HEK293 (cell line): Measurements from ENCODE around the gene DGKZ.
A peak's percentile ranks its signal among the peaks of the same experiment; 100 is the strongest.

Experiments
- CTCF ChIA-PET: fragments of 350-600 bp; formaldehyde crosslinking; extraction: SDS; loops from one replicate; lab custom pipeline; 2021; ENCODE audit warnings: antibody characterized with exemption; lab: Yijun Ruan, JAX
- POLR2A ChIA-PET: fragments of 300-600 bp; formaldehyde crosslinking; extraction: SDS; loops from one replicate; lab custom pipeline; 2020; ENCODE audit warnings: antibody characterized with exemption, inconsistent platforms; lab: Yijun Ruan, JAX
- H3K27ac ChIP-seq: fragments of 200-500 bp; sonication (Bioruptor generic); 2 replicates; pipeline ENCODE4 v1.5.1; 2014; ENCODE audit warnings: low read depth, low read length, control low read depth, inconsistent platforms; ENCODE audit errors: extremely low read depth
- H3K36me3 ChIP-seq, 2 experiments: fragments of 200-500 bp in 1 of 2; sonication (Bioruptor generic) in 1 of 2; 1 replicate in 1 of 2; 2 replicates in 1 of 2; pipeline ENCODE4 v1.5.1; 2014 to 2017; ENCODE audit warnings: inconsistent platforms in 2 of 2, low read length in 2 of 2; ENCODE audit not compliant: control insufficient read depth in 2 of 2, insufficient read depth in 1 of 2
- H3K4me1 ChIP-seq: fragments of 200-500 bp; sonication (Bioruptor generic); 2 replicates; pipeline ENCODE4 v1.5.1; 2014; ENCODE audit warnings: mild to moderate bottlenecking, low read length, inconsistent platforms; ENCODE audit not compliant: control insufficient read depth, insufficient read depth
- H3K4me3 ChIP-seq: 2 replicates; pipeline ENCODE4 v1.5.1; 2011; ENCODE audit warnings: low read depth, mild to moderate bottlenecking, control low read depth, low read length, moderate library complexity
- H3K9me3 ChIP-seq: fragments of 200-500 bp; sonication (Bioruptor generic); 2 replicates; pipeline ENCODE4 v1.5.1; 2014; ENCODE audit warnings: low read depth, low read length, inconsistent platforms; ENCODE audit not compliant: control insufficient read depth, insufficient read depth
- BCL11A ChIP-seq: fragments of 450-650 bp; formaldehyde crosslinking; IDR thresholded peaks from 2 replicates; pipeline ENCODE4 v1.5.1; 2016; ENCODE audit warnings: low read depth, missing biosample characterization, missing genetic modification characterization
- SCRT2 ChIP-seq: fragments of 450-650 bp; formaldehyde crosslinking; IDR thresholded peaks from 2 replicates; pipeline ENCODE4 v1.5.1; 2016; ENCODE audit warnings: missing biosample characterization, missing genetic modification characterization
- ZFP3 ChIP-seq: fragments of 450-650 bp; formaldehyde crosslinking; IDR thresholded peaks from 2 replicates; pipeline ENCODE4 v1.5.1; 2016; ENCODE audit warnings: low read depth, missing biosample characterization, missing genetic modification characterization
- ZFP41 ChIP-seq: fragments of 450-650 bp; formaldehyde crosslinking; IDR thresholded peaks from 2 replicates; pipeline ENCODE4 v1.5.1; 2016; ENCODE audit warnings: missing biosample characterization, missing genetic modification characterization, borderline replicate concordance
- ZNF211 ChIP-seq: fragments of 450-650 bp; formaldehyde crosslinking; IDR thresholded peaks from 2 replicates; pipeline ENCODE4 v1.5.1; 2016; ENCODE audit warnings: low read depth, missing biosample characterization, missing genetic modification characterization
- ZNF274 ChIP-seq, 2 experiments: fragments of 200-500 bp in 1 of 2; fragments of 450-650 bp in 1 of 2; sonication (Bioruptor generic) in 1 of 2; formaldehyde crosslinking in 1 of 2; IDR thresholded peaks; 2 replicates each; pipeline versions ENCODE4 v1.5.1 to v1.6.1; 2014 to 2016; ENCODE audit warnings: borderline replicate concordance in 1 of 2, inconsistent platforms in 1 of 2, low read length in 1 of 2, missing biosample characterization in 1 of 2, missing genetic modification characterization in 1 of 2
- ZNF394 ChIP-seq: fragments of 450-650 bp; formaldehyde crosslinking; IDR thresholded peaks from 2 replicates; pipeline ENCODE4 v1.5.1; 2016; ENCODE audit warnings: missing biosample characterization, missing genetic modification characterization, mild to moderate bottlenecking, moderate library complexity, borderline replicate concordance
- ZNF488 ChIP-seq: fragments of 450-650 bp; formaldehyde crosslinking; IDR thresholded peaks from 2 replicates; pipeline ENCODE4 v1.5.1; 2016; ENCODE audit warnings: missing biosample characterization, missing genetic modification characterization
- ZNF501 ChIP-seq: fragments of 450-650 bp; formaldehyde crosslinking; IDR thresholded peaks from 2 replicates; pipeline ENCODE4 v1.5.1; 2016; ENCODE audit warnings: missing biosample characterization, missing genetic modification characterization
- ZNF561 ChIP-seq: fragments of 450-650 bp; IDR thresholded peaks from 2 replicates; pipeline ENCODE4 v1.5.1; 2018; ENCODE audit warnings: missing biosample characterization, missing genetic modification characterization, borderline replicate concordance
- ZNF600 ChIP-seq: fragments of 450-650 bp; formaldehyde crosslinking; IDR thresholded peaks from 2 replicates; pipeline ENCODE4 v1.5.1; 2016; ENCODE audit warnings: missing biosample characterization, missing genetic modification characterization
- ZNF624 ChIP-seq: fragments of 450-650 bp; formaldehyde crosslinking; IDR thresholded peaks from 2 replicates; pipeline ENCODE4 v1.5.1; 2017; ENCODE audit warnings: missing biosample characterization, missing genetic modification characterization
- ZNF654 ChIP-seq: fragments of 450-650 bp; formaldehyde crosslinking; IDR thresholded peaks from 2 replicates; pipeline ENCODE4 v1.5.1; 2016; ENCODE audit warnings: low read depth, missing biosample characterization, missing genetic modification characterization
- ZNF664 ChIP-seq: fragments of 450-650 bp; formaldehyde crosslinking; IDR thresholded peaks from 2 replicates; pipeline ENCODE4 v1.5.1; 2016; ENCODE audit warnings: missing biosample characterization, missing genetic modification characterization
- ZNF670 ChIP-seq: fragments of 450-650 bp; formaldehyde crosslinking; IDR thresholded peaks from 2 replicates; pipeline ENCODE4 v1.5.1; 2016; ENCODE audit warnings: missing biosample characterization, missing genetic modification characterization, low read depth
- ZNF677 ChIP-seq: fragments of 450-650 bp; IDR thresholded peaks from 2 replicates; pipeline ENCODE4 v1.5.0; 2018; ENCODE audit warnings: missing biosample characterization, mild to moderate bottlenecking, missing genetic modification characterization, moderate library complexity
- ZNF707 ChIP-seq: fragments of 450-650 bp; formaldehyde crosslinking; IDR thresholded peaks from 2 replicates; pipeline ENCODE4 v1.5.1; 2016; ENCODE audit warnings: missing biosample characterization, missing genetic modification characterization
- ZNF777 ChIP-seq: fragments of 450-650 bp; formaldehyde crosslinking; IDR thresholded peaks from 2 replicates; pipeline ENCODE4 v1.5.1; 2017; ENCODE audit warnings: missing biosample characterization, missing genetic modification characterization, borderline replicate concordance
- ZNF792 ChIP-seq: fragments of 450-650 bp; formaldehyde crosslinking; IDR thresholded peaks from 2 replicates; pipeline ENCODE4 v1.5.1; 2016; ENCODE audit warnings: missing biosample characterization, missing genetic modification characterization
- ZNF830 ChIP-seq: fragments of 450-650 bp; IDR thresholded peaks from 2 replicates; pipeline ENCODE4 v1.5.0; 2018; ENCODE audit warnings: missing biosample characterization, missing genetic modification characterization, low read depth, mild to moderate bottlenecking, moderate library complexity

Gene DGKZ

DNA sequence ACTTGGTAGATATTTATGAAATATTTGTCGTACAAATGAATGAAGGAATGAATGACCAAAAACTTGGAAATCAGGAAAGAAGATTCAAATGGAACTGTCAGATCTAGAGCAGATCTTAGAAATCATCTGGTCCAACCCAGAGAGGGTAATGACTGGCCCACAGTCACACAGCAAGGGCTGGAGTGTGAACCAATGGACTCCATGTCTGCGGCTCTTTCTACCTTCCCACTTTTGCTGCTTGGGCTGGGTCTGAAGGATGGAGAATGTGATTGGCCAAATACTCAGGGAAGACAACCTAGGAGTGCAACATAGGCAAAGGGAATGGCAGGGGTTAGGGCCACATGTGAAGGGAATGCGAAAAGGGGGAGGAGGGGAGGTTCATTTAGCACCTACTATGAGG lies 5.8 kb upstream of the DGKZ start:
- ChIA-PET CTCF (interaction anchor here (0.6 to 2.5 kb wide), 3 partner anchors 10 to 104 kb away, joined by 3 to 19 read pairs (median 3); no protein-coding TSS in a partner anchor), POLR2A (no interaction called here)
- TF ChIP-seq ZNF501 (tag by site-specific recombination) = no peak
- no peak for TF ChIP-seq ZFP3 (tag by site-specific recombination)
- TF ChIP-seq ZNF664 (tag by site-specific recombination) = 0 out of 2 replicates have a peak, but pooled peaks have one; percentile 22
- Histone ChIP-seq H3K4me1 (peaks cover 6% of the 10 kb centered on the region; the same call in 1 of the 2 replicates), H3K9me3 (no peaks in the 10 kb centered on the region), H3K27ac (no peak overlapping the region), H3K4me3 (no peak overlapping the region), H3K36me3 (no peaks in the 10 kb centered on the region)

- no peaks in the 10 kb centered on the region for H3K36me3 ChIP-seq
- POLR2A ChIA-PET = no interaction called here
- no peak overlapping the region for H3K4me3 ChIP-seq
- H3K4me1 ChIP-seq = peaks cover 6% of the 10 kb centered on the region; the same call in 1 of the 2 replicates
- H3K27ac ChIP-seq = no peak overlapping the region
- H3K9me3 ChIP-seq = no peaks in the 10 kb centered on the region
- CTCF ChIA-PET = interaction anchor here (0.6 to 2.5 kb wide), 4 partner anchors 10 to 105 kb away, joined by 3 to 19 read pairs (median 3); no protein-coding TSS in a partner anchor
- no peak for TF ChIP-seq BCL11A (tag by site-specific recombination)
- no peak for TF ChIP-seq ZNF677 (tag by site-specific recombination)
- TF ChIP-seq, all 188 proteins: peak for 0
Measured at GRCh38 chr11:46342239-46342638, 5.0 kb upstream of the DGKZ start.

GRCh38 chr11:46343520-46343919 lies 3.7 kb upstream of the DGKZ start:
- Histone ChIP-seq H3K27ac (no peak overlapping the region), H3K4me1 (peaks cover 6% of the 10 kb centered on the region; the same call in 1 of the 2 replicates), H3K9me3 (no peaks in the 10 kb centered on the region), H3K4me3 (no peak overlapping the region), H3K36me3 (no peaks in the 10 kb centered on the region)
- POLR2A ChIA-PET = no interaction called here
- CTCF ChIA-PET = interaction anchor here (0.6 to 2.5 kb wide), 6 partner anchors 8 to 245 kb away, joined by 3 to 19 read pairs (median 4); no protein-coding TSS in a partner anchor
- TF ChIP-seq ZNF488 (tag by site-specific recombination) = no peak
- TF ChIP-seq ZNF394 (tag by site-specific recombination) = no peak

DNA sequence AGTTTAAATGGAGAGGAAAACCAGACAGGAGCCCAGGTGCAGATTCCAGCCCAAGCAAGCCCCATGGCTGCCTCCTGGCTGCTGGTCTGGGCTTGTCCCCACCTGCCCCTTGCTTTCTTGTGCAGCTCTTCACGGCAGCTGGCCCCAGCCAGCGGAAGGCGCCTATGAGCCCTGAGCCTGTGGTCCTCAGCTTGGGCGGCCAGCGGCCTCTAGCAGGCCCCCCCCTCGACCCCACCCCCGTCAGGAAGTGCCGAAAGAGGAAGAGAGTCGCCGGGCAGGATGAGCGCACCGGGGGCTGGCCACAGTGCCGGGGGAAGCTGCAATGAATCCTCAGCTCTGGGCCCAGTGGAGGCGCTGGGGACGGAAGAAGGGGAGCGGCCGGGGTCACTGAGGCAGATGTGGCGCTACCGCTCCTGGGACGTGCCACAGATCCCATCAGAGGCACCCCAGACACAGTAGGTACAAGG lies 2.1 kb upstream of the DGKZ start:
- Histone ChIP-seq H3K4me1 (no peaks in the 10 kb centered on the region; the same call in 1 of the 2 replicates), H3K4me3 (no peak overlapping the region), H3K27ac (no peak overlapping the region), H3K9me3 (no peaks in the 10 kb centered on the region), H3K36me3 (peaks cover 0 to 5% of the 10 kb centered on the region in 2 experiments; a peak in 1 of 3 replicates)
- TF ChIP-seq ZNF600 (tag by site-specific recombination) = no peak
- TF ChIP-seq ZNF561 (tag by site-specific recombination) = no peak
- TF ChIP-seq ZNF777 (tag by site-specific recombination) = no peak
- no peak for TF ChIP-seq ZNF654 (tag by site-specific recombination)
- no peak for TF ChIP-seq ZNF274 (IDR thresholded peaks at IDR 0.05; ENCODE audit: low read length)
- TF ChIP-seq ZNF274 (tag by site-specific recombination; IDR thresholded peaks at IDR 0.05; ENCODE audit: borderline replicate concordance) = no peak
- no peak for TF ChIP-seq ZNF830 (tag by site-specific recombination)
- no peak for TF ChIP-seq ZFP41
- TF ChIP-seq ZNF670 (tag by site-specific recombination) = no peak
- TF ChIP-seq ZNF792 (tag by site-specific recombination) = no peak
- no peak for TF ChIP-seq ZNF624 (tag by site-specific recombination)
- TF ChIP-seq ZNF211 (tag by site-specific recombination) = no peak
- TF ChIP-seq SCRT2 (tag by site-specific recombination) = no peak
- no peak for TF ChIP-seq ZNF707
- ChIA-PET CTCF (interaction anchor here (0.6 to 10.0 kb wide), 5 partner anchors 14 to 38 kb away, joined by 3 to 98 read pairs (median 4); no protein-coding TSS in a partner anchor), POLR2A (no interaction called here)
